Measurements from ENCODE around the gene CRY1.

CRY1 gene

GRCh38 chr12:107101651-107102050, 8.3 kb upstream of the CRY1 start:
- TF ChIP-seq, protein P1, sequence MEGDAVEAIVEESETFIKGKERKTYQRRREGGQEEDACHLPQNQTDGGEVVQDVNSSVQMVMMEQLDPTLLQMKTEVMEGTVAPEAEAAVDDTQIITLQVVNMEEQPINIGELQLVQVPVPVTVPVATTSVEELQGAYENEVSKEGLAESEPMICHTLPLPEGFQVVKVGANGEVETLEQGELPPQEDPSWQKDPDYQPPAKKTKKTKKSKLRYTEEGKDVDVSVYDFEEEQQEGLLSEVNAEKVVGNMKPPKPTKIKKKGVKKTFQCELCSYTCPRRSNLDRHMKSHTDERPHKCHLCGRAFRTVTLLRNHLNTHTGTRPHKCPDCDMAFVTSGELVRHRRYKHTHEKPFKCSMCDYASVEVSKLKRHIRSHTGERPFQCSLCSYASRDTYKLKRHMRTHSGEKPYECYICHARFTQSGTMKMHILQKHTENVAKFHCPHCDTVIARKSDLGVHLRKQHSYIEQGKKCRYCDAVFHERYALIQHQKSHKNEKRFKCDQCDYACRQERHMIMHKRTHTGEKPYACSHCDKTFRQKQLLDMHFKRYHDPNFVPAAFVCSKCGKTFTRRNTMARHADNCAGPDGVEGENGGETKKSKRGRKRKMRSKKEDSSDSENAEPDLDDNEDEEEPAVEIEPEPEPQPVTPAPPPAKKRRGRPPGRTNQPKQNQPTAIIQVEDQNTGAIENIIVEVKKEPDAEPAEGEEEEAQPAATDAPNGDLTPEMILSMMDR (IDR thresholded peaks at IDR 0.05): no peak

GRCh38 chr12:107099917-107100316, 6.6 kb upstream of the CRY1 start:
- Histone ChIP-seq H3K27me3 (peaks cover 4% of the 10 kb centered on the region), H3K4me1 (ENCODE audit: control insufficient read depth in 1 of 2, insufficient read depth in 1 of 2, low read depth in 1 of 2, low read length in 1 of 2) (no peaks in the 10 kb centered on the region), H3K36me3 (no peaks in the 10 kb centered on the region), H3K9me3 (no peaks in the 10 kb centered on the region), H3K27ac (no peak overlapping the region), H3K4me3 (ENCODE audit: low read depth in 1 of 2, low read length in 1 of 2) (no peak overlapping the region)
- TF ChIP-seq, protein P1 (IDR thresholded peaks at IDR 0.05): no peak

More at GRCh38 chr12:107101651-107102050, 8.3 kb upstream of the CRY1 start:
- no peaks in the 10 kb centered on the region for H3K36me3 ChIP-seq
- no peaks in the 10 kb centered on the region for H3K9me3 ChIP-seq
- H3K4me3 ChIP-seq (ENCODE audit: low read depth in 1 of 2, low read length in 1 of 2): no peak overlapping the region
- H3K27me3 ChIP-seq: peaks cover 8% of the 10 kb centered on the region
- H3K27ac ChIP-seq: no peak overlapping the region
- no peaks in the 10 kb centered on the region for H3K4me1 ChIP-seq (ENCODE audit: control insufficient read depth in 1 of 2, insufficient read depth in 1 of 2, low read depth in 1 of 2, low read length in 1 of 2)

DNA sequence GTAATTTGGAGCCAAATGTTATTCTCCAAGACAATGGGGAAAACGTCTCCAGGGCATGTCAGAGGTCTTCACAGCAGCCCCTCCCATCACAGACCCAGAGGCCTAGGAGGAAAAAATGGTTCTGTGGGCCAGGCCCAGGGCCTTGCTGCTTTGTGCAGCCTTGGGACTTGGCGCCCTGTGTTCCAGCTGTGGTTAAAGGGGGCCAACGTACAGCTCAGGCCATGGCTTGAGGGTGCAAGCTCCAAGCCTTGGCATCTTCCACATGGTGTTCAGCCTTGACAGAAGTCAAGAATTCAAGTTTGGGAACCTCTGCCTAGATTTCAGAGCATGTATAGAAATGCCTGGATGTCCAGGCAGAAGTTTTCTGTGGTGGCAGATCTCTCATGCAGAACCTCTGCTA, 3.2 kb upstream of the CRY1 start:
- no peak overlapping the region for H3K4me3 ChIP-seq (ENCODE audit: low read depth in 1 of 2, low read length in 1 of 2)
- H3K27ac ChIP-seq: no peak overlapping the region
- peaks cover 19 to 20% of the 10 kb centered on the region in 2 experiments for H3K4me1 ChIP-seq (ENCODE audit: control insufficient read depth in 1 of 2, insufficient read depth in 1 of 2, low read depth in 1 of 2, low read length in 1 of 2)
- H3K27me3 ChIP-seq: peaks cover 21% of the 10 kb centered on the region
- no peaks in the 10 kb centered on the region for H3K9me3 ChIP-seq
- no peaks in the 10 kb centered on the region for H3K36me3 ChIP-seq
- TF ChIP-seq, protein P1 (IDR thresholded peaks at IDR 0.05): no peak

DNA sequence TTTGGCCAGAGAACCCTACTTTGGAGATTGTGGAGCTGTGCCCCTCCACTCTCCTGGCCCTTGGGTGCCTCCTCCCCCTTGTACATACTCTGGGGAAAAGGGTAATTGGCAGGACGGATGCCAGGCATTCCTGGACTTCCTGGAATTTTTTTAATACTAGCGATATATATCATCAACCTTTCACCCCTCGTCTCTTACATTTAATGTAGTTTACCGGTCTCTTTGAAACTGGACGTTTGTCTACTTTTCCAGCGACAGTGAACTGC, 767 bp upstream of the CRY1 start:
- Histone ChIP-seq H3K9me3 (no peaks in the 10 kb centered on the region), H3K27ac (peak overlapping the region; percentile 88), H3K4me3 (ENCODE audit: low read depth in 1 of 2, low read length in 1 of 2) (peak overlapping the region; percentile 61 to 91), H3K4me1 (ENCODE audit: control insufficient read depth in 1 of 2, insufficient read depth in 1 of 2, low read depth in 1 of 2, low read length in 1 of 2) (peaks cover 19 to 20% of the 10 kb centered on the region in 2 experiments), H3K27me3 (peaks cover 23% of the 10 kb centered on the region), H3K36me3 (no peaks in the 10 kb centered on the region)
- TF ChIP-seq, protein P1 (IDR thresholded peaks at IDR 0.05): no peak

DNA sequence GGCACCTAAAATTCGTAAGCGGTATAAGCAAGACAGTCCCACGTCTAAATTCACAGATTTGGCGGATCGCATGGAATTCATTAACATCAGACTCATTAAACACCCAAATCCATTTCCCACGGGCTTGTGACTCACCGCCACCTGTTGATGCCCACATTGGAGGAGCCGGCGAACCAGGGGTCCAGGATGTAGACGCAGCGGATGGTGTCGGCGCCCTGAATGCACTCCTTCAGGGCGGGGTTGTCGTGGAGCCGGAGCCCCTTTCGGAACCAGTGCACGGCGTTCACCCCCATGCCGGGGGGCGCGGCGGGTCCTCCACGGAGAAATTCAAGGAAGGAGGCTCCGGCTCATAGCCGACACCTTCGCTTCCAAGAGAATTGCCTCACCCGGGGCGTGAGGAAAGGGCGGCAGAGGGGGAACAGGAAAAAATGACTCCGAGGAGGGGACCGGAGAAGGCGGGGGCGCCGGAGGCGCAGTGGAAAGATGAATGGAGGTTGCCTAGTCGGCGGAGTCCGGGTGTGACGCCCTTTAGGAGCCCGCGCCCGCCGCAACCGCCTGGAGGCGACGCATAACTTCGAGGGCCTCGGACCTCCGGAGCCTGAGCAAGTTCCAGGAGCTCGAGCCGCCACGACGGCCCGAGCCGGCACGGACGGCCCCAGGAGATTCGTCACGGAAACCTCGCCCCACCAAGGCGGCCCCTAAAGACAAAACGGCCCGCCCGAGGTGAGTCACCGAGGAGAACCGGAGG, 506 bp downstream of the CRY1 start:
- Histone ChIP-seq H3K4me3 (ENCODE audit: low read depth in 1 of 2, low read length in 1 of 2) (peak overlapping the region; percentile 61 to 91), H3K27ac (peak overlapping the region; percentile 88), H3K36me3 (no peaks in the 10 kb centered on the region)

More for the DNA sequence above, 506 bp downstream of the CRY1 start:
- Histone ChIP-seq H3K9me3 (no peaks in the 10 kb centered on the region), H3K27me3 (peaks cover 20% of the 10 kb centered on the region), H3K4me1 (ENCODE audit: control insufficient read depth in 1 of 2, insufficient read depth in 1 of 2, low read depth in 1 of 2, low read length in 1 of 2) (peaks cover 19 to 20% of the 10 kb centered on the region in 2 experiments)
- TF ChIP-seq, protein P1 (IDR thresholded peaks at IDR 0.05): no peak

All from neutrophil (primary cell).